ENCODE results near the gene RPS27A. TPM values are rescaled to one million over a fixed set of nuclear protein-coding genes. Genes with fewer than 3 reads are reported as not detected.
A peak's percentile ranks its signal among the peaks of the same experiment; 100 is the strongest.

RPS27A gene
- total and polyA plus RNA-seq, 9 of the 15 experiments (the other 6 are each of a cell fraction or from before 2014, with no cell fraction given) = 1,383 to 3,282 (median 2,242) TPM

DNA sequence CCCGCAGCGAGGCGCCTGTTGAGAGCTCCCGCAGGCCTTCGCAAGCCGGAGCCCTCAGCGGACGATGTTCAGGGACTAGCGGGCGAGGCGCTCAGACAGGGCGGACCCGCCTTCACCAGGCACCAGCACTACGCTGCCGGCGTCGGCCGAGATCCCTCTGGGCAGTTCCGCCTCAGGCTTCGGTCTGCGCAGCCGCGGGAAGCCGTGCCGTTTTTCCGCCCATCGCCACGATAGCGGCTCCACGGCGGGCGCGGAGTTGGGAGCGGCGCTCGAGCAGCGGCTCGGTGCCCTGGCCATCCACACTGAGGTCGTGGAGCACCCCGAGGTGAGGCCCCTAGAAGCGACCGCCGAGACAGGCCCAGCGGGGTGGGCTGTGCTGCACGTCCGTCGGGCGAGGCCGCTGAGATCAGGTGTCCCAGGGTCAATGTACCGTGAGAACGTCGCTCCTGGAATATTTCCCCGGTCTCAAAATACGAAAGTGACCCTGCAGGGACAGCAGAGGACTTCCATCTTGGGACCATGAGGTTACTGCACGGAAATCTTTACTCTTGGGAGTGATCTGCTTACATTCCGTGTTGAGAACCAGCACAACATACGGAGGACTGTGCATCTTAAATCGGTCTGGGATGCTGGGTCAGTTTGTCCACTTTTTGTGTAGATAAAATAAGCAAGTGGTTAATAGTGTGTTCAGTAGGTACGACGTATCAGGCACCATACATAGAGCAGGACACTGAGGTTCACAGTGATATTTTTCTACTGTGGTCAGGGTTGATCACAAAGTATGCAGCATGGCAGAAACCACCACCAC, 49.8 kb downstream of the RPS27A start (continued):
- TF ChIP-seq, protein P1, sequence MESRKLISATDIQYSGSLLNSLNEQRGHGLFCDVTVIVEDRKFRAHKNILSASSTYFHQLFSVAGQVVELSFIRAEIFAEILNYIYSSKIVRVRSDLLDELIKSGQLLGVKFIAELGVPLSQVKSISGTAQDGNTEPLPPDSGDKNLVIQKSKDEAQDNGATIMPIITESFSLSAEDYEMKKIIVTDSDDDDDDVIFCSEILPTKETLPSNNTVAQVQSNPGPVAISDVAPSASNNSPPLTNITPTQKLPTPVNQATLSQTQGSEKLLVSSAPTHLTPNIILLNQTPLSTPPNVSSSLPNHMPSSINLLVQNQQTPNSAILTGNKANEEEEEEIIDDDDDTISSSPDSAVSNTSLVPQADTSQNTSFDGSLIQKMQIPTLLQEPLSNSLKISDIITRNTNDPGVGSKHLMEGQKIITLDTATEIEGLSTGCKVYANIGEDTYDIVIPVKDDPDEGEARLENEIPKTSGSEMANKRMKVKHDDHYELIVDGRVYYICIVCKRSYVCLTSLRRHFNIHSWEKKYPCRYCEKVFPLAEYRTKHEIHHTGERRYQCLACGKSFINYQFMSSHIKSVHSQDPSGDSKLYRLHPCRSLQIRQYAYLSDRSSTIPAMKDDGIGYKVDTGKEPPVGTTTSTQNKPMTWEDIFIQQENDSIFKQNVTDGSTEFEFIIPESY (CRISPR knock-in tag; IDR thresholded peaks at IDR 0.05) = peak; percentile 43; the same call in 1 of the 2 replicates
- TF ChIP-seq NR2C2 (CRISPR knock-in tag; IDR thresholded peaks at IDR 0.05) (peak; percentile 69; the same call in 1 of the 2 replicates), NR2C2 (tag; IDR thresholded peaks at IDR 0.05) (peak; percentile 68; the same call in 1 of the 2 replicates), STAT5B (CRISPR knock-in tag; IDR thresholded peaks at IDR 0.05) (no peak), ZNF584 (CRISPR knock-in tag; IDR thresholded peaks at IDR 0.05; ENCODE audit: low read depth) (no peak), EGR1 (conservative IDR thresholded peaks at IDR 0.05) (no peak), MCM5 (IDR thresholded peaks at IDR 0.05; ENCODE audit: low read depth) (no peak), PRMT5 (CRISPR knock-in tag; IDR thresholded peaks at IDR 0.05) (no peak), BRD9 (IDR thresholded peaks at IDR 0.05; ENCODE audit: low read depth, partially characterized antibody) (no peak)
- TF ChIP-seq, protein P2, sequence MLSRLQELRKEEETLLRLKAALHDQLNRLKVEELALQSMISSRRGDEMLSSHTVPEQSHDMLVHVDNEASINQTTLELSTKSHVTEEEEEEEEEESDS (CRISPR knock-in tag; IDR thresholded peaks at IDR 0.05) = no peak
- TF ChIP-seq, protein P3, sequence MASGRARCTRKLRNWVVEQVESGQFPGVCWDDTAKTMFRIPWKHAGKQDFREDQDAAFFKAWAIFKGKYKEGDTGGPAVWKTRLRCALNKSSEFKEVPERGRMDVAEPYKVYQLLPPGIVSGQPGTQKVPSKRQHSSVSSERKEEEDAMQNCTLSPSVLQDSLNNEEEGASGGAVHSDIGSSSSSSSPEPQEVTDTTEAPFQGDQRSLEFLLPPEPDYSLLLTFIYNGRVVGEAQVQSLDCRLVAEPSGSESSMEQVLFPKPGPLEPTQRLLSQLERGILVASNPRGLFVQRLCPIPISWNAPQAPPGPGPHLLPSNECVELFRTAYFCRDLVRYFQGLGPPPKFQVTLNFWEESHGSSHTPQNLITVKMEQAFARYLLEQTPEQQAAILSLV (tag; IDR thresholded peaks at IDR 0.05) = no peak
- TF ChIP-seq, protein P4, sequence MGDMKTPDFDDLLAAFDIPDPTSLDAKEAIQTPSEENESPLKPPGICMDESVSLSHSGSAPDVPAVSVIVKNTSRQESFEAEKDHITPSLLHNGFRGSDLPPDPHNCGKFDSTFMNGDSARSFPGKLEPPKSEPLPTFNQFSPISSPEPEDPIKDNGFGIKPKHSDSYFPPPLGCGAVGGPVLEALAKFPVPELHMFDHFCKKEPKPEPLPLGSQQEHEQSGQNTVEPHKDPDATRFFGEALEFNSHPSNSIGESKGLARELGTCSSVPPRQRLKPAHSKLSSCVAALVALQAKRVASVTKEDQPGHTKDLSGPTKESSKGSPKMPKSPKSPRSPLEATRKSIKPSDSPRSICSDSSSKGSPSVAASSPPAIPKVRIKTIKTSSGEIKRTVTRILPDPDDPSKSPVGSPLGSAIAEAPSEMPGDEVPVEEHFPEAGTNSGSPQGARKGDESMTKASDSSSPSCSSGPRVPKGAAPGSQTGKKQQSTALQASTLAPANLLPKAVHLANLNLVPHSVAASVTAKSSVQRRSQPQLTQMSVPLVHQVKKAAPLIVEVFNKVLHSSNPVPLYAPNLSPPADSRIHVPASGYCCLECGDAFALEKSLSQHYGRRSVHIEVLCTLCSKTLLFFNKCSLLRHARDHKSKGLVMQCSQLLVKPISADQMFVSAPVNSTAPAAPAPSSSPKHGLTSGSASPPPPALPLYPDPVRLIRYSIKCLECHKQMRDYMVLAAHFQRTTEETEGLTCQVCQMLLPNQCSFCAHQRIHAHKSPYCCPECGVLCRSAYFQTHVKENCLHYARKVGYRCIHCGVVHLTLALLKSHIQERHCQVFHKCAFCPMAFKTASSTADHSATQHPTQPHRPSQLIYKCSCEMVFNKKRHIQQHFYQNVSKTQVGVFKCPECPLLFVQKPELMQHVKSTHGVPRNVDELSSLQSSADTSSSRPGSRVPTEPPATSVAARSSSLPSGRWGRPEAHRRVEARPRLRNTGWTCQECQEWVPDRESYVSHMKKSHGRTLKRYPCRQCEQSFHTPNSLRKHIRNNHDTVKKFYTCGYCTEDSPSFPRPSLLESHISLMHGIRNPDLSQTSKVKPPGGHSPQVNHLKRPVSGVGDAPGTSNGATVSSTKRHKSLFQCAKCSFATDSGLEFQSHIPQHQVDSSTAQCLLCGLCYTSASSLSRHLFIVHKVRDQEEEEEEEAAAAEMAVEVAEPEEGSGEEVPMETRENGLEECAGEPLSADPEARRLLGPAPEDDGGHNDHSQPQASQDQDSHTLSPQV (IDR thresholded peaks at IDR 0.05) = peak; percentile 64
- TF ChIP-seq, protein P5, sequence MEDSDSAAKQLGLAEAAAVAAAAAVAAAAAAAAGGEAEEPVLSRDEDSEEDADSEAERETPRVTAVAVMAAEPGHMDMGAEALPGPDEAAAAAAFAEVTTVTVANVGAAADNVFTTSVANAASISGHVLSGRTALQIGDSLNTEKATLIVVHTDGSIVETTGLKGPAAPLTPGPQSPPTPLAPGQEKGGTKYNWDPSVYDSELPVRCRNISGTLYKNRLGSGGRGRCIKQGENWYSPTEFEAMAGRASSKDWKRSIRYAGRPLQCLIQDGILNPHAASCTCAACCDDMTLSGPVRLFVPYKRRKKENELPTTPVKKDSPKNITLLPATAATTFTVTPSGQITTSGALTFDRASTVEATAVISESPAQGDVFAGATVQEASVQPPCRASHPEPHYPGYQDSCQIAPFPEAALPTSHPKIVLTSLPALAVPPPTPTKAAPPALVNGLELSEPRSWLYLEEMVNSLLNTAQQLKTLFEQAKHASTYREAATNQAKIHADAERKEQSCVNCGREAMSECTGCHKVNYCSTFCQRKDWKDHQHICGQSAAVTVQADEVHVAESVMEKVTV (CRISPR knock-in tag; IDR thresholded peaks at IDR 0.05) = no peak
